Measurements from ENCODE around the gene TOP1. TPM values are rescaled to one million over a fixed set of nuclear protein-coding genes. Genes with fewer than 3 reads are reported as not detected.

The TOP1 gene
- total RNA-seq, 1 donor from 2014 or later, result 62.7 TPM

- Mint-ChIP-seq H3K9me3 (no peaks in the 10 kb centered on the region), H3K4me1 (peaks cover 72% of the 10 kb centered on the region), H3K36me3 (ENCODE audit: low read depth) (peaks cover 8% of the 10 kb centered on the region), H3K4me3 (no peak overlapping the region), H3K27ac (peak overlapping the region; percentile 80), H3K27me3 (no peaks in the 10 kb centered on the region)
- ATAC-seq (ENCODE audit: low read depth), result no peak
- intact Hi-C loops (cut with micrococcal nuclease), result no loop called here
- CTCF ChIA-PET, result interaction anchor here (2.1 to 4.6 kb wide), 3 partner anchors 17 to 185 kb away, joined by 8 to 24 read pairs (median 17); partner anchors contain the start of gene LPIN3
- POLR2A ChIA-PET, result interaction anchor here (0.6 to 1.8 kb wide), 3 partner anchors 17 to 175 kb away, joined by 3 to 9 read pairs (median 3); partner anchors contain the start of gene PLCG1
- no peak for DNase-seq
- no peak for TF ChIP-seq CTCF (IDR thresholded peaks at IDR 0.05)
These were observed 126.6 kb downstream of the TOP1 start for GRCh38 chr20:41155261-41155660.

- peaks cover 32% of the 10 kb centered on the region for H3K36me3 Mint-ChIP-seq (ENCODE audit: low read depth)
- ATAC-seq (ENCODE audit: low read depth) (no peak), DNase-seq (no peak)
- intact Hi-C loops (cut with micrococcal nuclease), result no loop called here
- no peak for TF ChIP-seq CTCF (IDR thresholded peaks at IDR 0.05)
- H3K4me1 Mint-ChIP-seq, result peaks cover 62% of the 10 kb centered on the region
- H3K9me3 Mint-ChIP-seq, result no peaks in the 10 kb centered on the region
- ChIA-PET CTCF (interaction anchor here (1.1 to 4.6 kb wide), 4 partner anchors 14 to 182 kb away, joined by 3 to 44 read pairs (median 20); partner anchors contain the start of gene LPIN3), POLR2A (interaction anchor here (1.0 to 2.9 kb wide), 5 partner anchors 21 to 535 kb away, joined by 3 to 47 read pairs (median 4); partner anchors contain the start of gene PLCG1)
- no peaks in the 10 kb centered on the region for H3K27me3 Mint-ChIP-seq
- peak overlapping the region; percentile 88 for H3K27ac Mint-ChIP-seq
- peak overlapping the region; percentile 2 for H3K4me3 Mint-ChIP-seq
These were observed 129.5 kb downstream of the TOP1 start for GRCh38 chr20:41158082-41158625.

- intact Hi-C loops (cut with micrococcal nuclease), result no loop called here
- Mint-ChIP-seq H3K27me3 (no peaks in the 10 kb centered on the region), H3K4me1 (peaks cover 54% of the 10 kb centered on the region), H3K9me3 (no peaks in the 10 kb centered on the region), H3K27ac (peak overlapping the region; percentile 35), H3K4me3 (no peak overlapping the region), H3K36me3 (ENCODE audit: low read depth) (peaks cover 46% of the 10 kb centered on the region)
- CTCF ChIA-PET, result interaction anchor here (4.5 kb wide), 1 partner anchor 24 kb away, joined by 44 read pairs; no protein-coding TSS in a partner anchor
- POLR2A ChIA-PET, result interaction anchor here (1.0 kb wide), 1 partner anchor 9 kb away, joined by 3 read pairs; no protein-coding TSS in a partner anchor
- no peak for TF ChIP-seq CTCF (IDR thresholded peaks at IDR 0.05)
- no peak for ATAC-seq (ENCODE audit: low read depth)
- DNase-seq, result no peak
These were observed 130.9 kb downstream of the TOP1 start for GRCh38 chr20:41159547-41159946.

- H3K27me3 Mint-ChIP-seq, result no peaks in the 10 kb centered on the region
- no peak overlapping the region for H3K27ac Mint-ChIP-seq
- peaks cover 58% of the 10 kb centered on the region for H3K36me3 Mint-ChIP-seq (ENCODE audit: low read depth)
- intact Hi-C loops (cut with micrococcal nuclease), result no loop called here
- H3K4me1 Mint-ChIP-seq, result peaks cover 43% of the 10 kb centered on the region
- H3K4me3 Mint-ChIP-seq, result no peak overlapping the region
- POLR2A ChIA-PET, result no interaction called here
- ATAC-seq (ENCODE audit: low read depth) (no peak), DNase-seq (no peak)
- H3K9me3 Mint-ChIP-seq, result no peaks in the 10 kb centered on the region
- CTCF ChIA-PET, result interaction anchor here (4.5 kb wide), 1 partner anchor 26 kb away, joined by 44 read pairs; no protein-coding TSS in a partner anchor
- no peak for TF ChIP-seq CTCF (IDR thresholded peaks at IDR 0.05)
These were observed 132.1 kb downstream of the TOP1 start for GRCh38 chr20:41160686-41161085.

- intact Hi-C loops (cut with micrococcal nuclease), result no loop called here
- CTCF ChIA-PET, result no interaction called here
- POLR2A ChIA-PET, result no interaction called here
These were observed 133.3 kb downstream of the TOP1 start for GRCh38 chr20:41161886-41162285.

More at GRCh38 chr20:41161886-41162285, 133.3 kb downstream of the TOP1 start:
- Mint-ChIP-seq H3K4me1 (peaks cover 34% of the 10 kb centered on the region), H3K9me3 (no peaks in the 10 kb centered on the region), H3K36me3 (ENCODE audit: low read depth) (peaks cover 70% of the 10 kb centered on the region), H3K27ac (no peak overlapping the region), H3K27me3 (no peaks in the 10 kb centered on the region), H3K4me3 (no peak overlapping the region)
- no peak for DNase-seq
- no peak for ATAC-seq (ENCODE audit: low read depth)
- no peak for TF ChIP-seq CTCF (IDR thresholded peaks at IDR 0.05)

Measured in activated B cell treated with CpG ODN at 0.5 μM for 24 hours (primary cell).